ENCODE measurements around the gene SLC31A2.

SLC31A2 gene

DNA sequence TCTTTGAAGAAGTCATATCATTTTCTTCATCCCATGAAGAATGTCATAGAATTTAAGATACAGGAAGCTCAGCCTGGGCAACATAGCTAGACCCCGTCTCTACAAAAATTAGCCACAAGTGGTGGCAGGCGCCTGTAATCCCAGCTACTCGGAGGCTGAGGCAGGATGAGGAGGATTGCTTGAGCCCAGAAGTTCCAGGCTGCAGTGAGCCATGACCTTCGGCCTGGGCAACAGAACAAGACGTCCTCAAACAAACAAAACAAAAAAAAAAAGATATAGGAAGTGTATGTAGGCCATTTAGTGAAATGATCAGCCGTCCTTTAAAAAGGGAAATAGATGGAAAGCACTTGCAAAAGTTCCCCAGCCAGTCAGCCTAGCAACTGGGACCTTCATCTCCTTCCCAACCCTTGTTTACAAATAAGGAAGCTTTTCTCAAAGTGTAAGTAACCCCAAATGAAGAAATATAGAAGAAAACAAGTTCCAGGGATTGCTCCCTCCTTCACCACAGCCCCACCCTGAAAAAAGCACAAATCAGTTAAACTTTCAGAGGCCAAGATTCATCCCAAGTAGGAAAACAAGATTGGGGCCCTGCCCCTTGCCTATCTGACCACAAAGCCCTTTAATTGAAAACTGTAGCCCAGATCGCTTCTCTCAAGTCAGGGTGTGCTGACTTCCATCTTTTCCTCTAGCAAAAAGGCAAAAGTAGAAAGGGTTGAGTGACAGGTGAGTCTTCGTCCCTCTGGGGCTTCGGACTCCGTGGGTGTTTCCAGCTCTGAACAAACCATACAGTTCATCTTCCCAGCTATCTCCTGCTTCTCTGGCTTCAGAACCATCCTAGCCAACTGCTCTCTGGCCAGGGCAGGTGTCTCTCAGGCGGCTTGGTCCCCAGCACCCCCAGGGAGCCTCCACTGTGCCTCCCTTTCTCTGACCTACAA, 1.2 kb downstream of the SLC31A2 start:
- no peak for FAIRE-seq

GRCh38 chr9:113152699-113153098, 1.9 kb downstream of the SLC31A2 start:
- no peak for FAIRE-seq

GRCh38 chr9:113153599-113153998, 2.8 kb downstream of the SLC31A2 start:
- FAIRE-seq: no peak

DNA sequence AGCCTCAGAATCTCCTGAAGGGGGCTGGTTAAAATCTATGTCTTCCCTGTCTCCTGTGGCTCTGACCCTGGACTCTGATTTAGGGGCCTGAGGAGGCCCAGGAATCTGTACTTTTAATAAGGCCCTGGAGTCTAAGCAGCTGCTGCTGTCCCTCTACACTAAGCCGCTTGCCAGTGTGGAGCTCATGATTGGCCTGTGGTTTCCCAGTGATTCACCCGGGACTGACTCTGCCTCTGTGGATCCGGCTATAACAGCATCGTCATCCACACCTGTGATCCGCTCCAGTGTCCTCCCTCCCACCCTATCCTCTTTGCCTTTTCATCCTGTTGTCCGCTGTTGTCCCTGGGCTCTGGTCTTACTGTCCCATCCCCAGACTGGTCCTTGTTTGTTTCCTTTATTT, 3.7 kb downstream of the SLC31A2 start:
- FAIRE-seq: no peak

GRCh38 chr9:113154946-113155345, 4.1 kb downstream of the SLC31A2 start:
- no peak for FAIRE-seq

GRCh38 chr9:113155911-113156588, 5.2 kb downstream of the SLC31A2 start:
- no peak for FAIRE-seq

DNA sequence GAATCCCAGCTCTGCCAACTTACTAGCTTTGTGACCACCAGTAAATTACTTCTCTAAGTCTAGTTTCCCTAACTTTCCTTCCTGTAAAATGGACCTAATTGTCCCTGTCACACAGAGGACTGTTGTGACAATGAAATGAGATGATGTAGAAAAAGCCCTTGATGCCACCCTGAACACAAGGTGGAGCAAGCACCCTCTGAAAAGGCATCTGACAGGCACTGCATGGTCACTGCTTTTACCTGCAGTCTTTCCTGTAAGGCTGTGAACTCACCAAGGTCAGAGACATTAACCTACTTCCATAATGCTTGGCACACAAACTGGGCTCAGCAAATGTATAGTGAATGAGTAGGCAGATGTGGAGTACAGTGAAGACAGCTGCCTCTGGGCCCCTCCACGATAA, 6.1 kb downstream of the SLC31A2 start:
- no peak for FAIRE-seq

DNA sequence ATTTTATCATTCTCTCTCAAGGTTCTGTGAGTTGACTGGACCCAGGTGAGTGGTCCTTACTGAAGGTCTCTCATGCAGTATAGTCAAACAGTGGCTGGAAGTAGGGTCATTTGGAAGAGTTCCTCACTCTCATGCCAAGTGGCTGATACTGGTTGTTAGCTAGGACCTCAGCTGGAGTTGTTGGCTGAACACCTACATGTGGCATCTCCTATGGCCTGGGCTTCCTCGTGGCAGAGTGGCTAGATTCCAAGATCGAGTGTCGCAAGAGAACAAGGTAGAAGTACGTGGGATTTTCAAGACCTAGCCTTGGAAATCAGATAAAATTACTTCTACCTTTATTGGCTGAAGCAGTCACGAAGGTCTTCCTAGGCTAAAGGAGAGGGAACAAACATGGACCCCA, 7.6 kb downstream of the SLC31A2 start:
- FAIRE-seq: no peak

GRCh38 chr9:113160571-113160970, 9.8 kb downstream of the SLC31A2 start:
- no peak for FAIRE-seq

GRCh38 chr9:113163001-113163400, 12.2 kb downstream of the SLC31A2 start:
- no peak for FAIRE-seq

DNA sequence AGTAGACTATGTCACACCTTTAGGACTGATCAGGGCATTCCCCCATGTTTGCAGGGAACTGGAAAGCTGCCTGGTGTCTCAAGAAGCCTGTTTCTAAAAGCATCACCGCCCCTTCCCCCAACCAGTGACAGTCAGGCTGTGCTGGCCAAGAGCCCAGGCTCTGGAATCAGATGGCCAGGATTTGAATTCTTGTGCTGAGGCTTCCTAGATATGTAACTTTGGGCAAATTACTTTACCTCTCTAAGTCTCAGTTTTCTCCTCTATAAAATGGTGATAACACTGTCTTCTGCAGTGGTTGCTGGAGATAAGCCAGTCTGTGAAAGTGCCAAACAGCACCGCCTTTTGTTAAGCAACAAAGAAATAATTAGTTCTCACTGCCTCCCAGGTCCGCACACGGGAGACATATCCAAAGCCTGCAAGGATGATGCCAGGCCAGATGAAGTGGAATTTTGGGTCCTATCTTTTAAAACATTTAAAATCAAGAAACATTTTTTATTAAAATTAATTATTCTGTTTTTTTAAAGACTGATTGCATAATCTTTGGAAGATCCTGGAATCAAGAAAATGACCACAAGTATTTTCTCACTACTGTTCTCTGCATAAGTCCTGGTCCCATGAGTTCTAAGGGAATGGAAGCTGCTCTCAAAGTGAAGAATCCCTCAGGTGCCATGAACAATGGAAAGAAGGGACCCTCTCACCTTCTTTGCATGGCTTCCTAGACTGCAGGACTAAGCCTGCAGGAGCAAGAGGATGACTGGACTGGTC, 13.9 kb downstream of the SLC31A2 start:
- no peak for FAIRE-seq

- no peak for FAIRE-seq
Observed at GRCh38 chr9:113166039-113166438, 15.2 kb downstream of the SLC31A2 start.

- FAIRE-seq: no peak
Observed at GRCh38 chr9:113168809-113169208, 18.0 kb downstream of the SLC31A2 start.

DNA sequence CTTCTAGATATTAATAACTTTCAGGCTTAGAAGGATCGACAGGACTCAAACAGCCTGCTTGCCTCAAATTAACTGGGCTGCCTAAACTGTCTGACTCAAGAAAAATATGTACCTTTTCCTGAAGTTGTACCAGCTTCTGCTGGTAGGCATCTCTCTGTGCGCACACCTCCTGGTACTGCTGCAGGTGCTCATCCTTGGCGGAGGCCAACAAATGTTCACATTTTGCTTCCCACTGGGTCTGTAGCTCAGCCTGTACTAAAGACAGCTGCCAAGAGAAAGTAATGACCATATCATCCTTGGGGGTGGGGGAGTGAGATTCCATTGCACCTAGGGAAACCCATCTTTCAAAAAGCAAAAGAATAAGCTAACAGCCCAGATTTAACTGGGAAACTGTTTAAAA, 22.5 kb downstream of the SLC31A2 start:
- FAIRE-seq: no peak

DNA sequence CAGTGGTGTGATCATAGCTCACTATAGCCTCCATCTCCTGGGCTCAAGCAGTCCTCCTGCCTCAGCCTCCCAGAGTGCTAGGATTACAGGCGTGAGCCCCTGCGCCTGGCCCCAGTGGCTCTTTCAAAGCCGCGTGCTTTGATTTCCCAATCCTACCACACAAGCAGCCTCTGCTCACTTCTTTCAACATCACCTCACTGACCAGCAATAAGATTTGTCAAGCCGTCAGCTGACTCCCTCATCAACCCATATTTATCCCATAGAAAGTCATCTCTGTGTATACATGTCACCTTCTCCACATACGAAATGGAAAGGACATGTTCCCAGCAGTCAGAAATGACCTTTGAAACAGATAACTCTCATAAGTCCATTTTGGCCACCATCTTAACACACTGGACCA, 26.0 kb downstream of the SLC31A2 start:
- FAIRE-seq: no peak

DNA sequence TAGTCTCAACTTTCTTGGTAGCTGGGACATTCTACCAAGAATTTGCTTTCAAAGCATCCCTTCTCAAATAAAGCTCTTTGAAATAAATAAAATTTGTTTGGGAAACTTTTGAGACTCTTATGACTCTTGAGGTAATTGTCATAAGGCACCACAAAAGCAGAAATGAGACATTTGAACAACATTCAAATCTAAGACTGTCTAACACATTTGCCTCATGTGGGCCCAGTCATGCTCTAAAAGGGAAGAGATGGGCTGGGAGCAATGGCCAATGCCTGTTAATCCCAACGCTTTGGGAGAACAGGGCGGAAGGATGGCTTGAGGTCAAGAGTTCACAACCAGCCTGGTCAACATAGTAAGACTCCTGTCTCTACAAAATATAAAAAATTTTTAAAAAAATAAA, 26.4 kb downstream of the SLC31A2 start:
- no peak for FAIRE-seq

DNA sequence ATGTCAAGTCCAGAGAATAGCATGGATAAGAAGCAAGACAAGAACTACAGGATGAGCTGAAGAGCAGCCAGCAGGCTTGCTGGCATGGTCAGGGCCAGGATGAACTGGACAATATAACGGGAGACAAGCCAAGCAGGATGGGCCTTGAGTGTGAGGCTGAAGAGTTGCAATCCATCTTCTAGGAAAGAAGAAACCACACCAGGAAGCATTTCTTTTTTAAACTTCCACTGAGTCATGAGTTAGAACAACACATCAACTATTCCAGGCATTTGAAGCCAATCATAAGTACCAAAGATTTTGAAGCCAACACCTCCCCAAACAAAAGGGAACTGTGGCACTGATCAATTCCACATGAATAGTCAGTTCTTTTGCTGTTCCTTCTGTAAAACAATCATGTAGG, 27.3 kb downstream of the SLC31A2 start:
- FAIRE-seq: no peak

GRCh38 chr9:113179839-113180238, 29.0 kb downstream of the SLC31A2 start:
- FAIRE-seq: no peak

DNA sequence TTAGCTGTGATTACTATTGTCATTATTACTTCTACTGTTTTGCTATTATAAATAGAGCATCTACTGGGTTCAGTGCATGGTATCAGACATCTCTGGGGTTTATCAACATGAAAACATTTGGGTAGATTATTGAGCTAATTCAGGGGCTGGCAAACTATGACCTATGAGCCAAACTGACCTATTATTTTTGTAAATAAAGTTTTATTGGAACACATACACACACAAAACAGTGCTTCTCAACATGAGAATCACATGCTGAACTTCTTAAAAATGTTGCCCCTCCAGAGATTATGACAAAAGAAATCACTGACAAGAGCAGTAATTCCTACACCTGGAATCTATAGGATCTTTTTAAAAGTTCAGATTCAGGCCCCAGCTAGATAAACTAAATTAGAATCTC, 30.4 kb downstream of the SLC31A2 start:
- no peak for FAIRE-seq

GRCh38 chr9:113183956-113184488, 33.2 kb downstream of the SLC31A2 start:
- FAIRE-seq: no peak

DNA sequence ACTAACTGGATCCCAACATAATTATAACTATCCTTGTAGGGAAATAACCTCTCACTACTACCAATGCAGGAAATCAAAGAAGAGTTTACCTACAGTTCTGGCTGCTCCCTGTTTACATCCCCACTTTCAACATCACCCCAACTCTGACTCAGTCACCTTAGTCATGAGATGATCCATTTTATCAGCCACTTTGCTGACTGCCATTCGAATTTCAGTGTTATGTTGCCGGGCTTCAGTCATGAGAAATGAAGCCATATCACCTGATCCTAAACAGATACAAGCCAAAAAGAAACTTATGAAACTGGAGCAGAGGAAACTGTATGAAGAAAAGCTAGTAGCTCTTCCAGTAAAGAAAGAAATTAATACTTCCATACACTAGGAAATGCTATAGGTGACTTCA, 33.7 kb downstream of the SLC31A2 start:
- FAIRE-seq: no peak

- no peak for FAIRE-seq
Observed at GRCh38 chr9:113185271-113185670, 34.5 kb downstream of the SLC31A2 start.

DNA sequence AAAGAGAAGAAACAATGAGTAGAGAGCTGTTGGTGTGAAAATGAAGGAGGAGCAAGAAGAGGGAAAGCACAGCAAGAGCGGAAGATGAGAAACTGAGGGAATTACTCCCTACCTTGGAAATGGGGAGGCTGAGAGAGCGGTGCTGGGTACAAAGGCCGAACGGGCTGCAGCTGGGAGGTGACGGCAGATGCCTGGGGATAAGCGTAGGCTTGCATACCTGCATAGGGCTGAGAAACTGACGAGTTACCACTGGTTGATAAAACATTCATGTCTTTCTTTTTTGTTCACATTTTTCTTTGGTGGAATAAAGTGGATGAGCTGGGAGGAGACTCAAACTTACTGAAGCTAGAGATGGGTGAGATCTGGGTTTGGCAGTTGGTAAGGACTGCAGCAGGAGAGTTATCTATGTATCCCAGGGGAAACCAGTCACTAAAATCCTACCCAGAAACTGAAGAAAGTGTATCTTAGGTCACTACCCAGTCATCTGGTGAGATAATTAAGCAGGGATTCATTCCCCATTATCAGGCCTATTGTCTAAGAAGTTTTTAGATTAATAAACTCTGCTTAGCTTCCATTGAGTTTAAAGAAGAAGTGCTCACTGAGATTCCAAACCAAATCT, 35.4 kb downstream of the SLC31A2 start:
- no peak for FAIRE-seq

Measured in G401.6 (cell line).